ENCODE measurements around the gene SLC34A1. TPM values are rescaled to one million over a fixed set of nuclear protein-coding genes. Genes with fewer than 3 reads are reported as not detected.

The SLC34A1 gene
- total and polyA plus RNA-seq, 2 experiments from 2014 or later, result not detected

- peak; percentile 65 for DNase-seq (ENCODE audit: low spot score)
- Mint-ChIP-seq H3K4me3 (peak overlapping the region; percentile 78), H3K9me3 (no peaks in the 10 kb centered on the region)
Measured at GRCh38 chr5:177403102-177403791, 19.0 kb downstream of the SLC34A1 start.

GRCh38 chr5:177403792-177404640 lies 19.8 kb downstream of the SLC34A1 start:
- Mint-ChIP-seq H3K4me1 (peaks cover 12% of the 10 kb centered on the region; the same call in 2 of the 3 replicates), H3K36me3 (ENCODE audit: low read depth) (no peaks in the 10 kb centered on the region), H3K27ac (no peak overlapping the region), H3K4me3 (peak overlapping the region; percentile 78), H3K27me3 (ENCODE audit: insufficient read depth, low read depth, poor library complexity) (peaks cover 64% of the 10 kb centered on the region), H3K9me3 (no peaks in the 10 kb centered on the region)
- Histone ChIP-seq H3K27ac (ENCODE audit: low read depth) (no peak overlapping the region), H3K9me2 (ENCODE audit: insufficient read depth) (peaks cover 3% of the 10 kb centered on the region; the same call in 1 of the 2 replicates), H3K27me3 (ENCODE audit: insufficient read depth) (peaks cover 84% of the 10 kb centered on the region), H3K36me3 (ENCODE audit: insufficient read depth) (no peaks in the 10 kb centered on the region), H3K79me2 (replicated peaks; ENCODE audit: insufficient read depth) (no peaks in the 10 kb centered on the region), H3K4me1 (ENCODE audit: insufficient read depth) (peaks cover 6% of the 10 kb centered on the region; the same call in 1 of the 2 replicates), H4K20me1 (replicated peaks; ENCODE audit: insufficient read depth) (no peaks in the 10 kb centered on the region), H2AFZ (peak overlapping the region; percentile 99), H3F3A (replicated peaks; ENCODE audit: low read depth) (peaks cover 23% of the 10 kb centered on the region), H3K4me3 (peak overlapping the region; percentile 71), H3K4me2 (peak overlapping the region; percentile 90)
- ATAC-seq (peak; percentile 54), DNase-seq (ENCODE audit: low spot score) (peak; percentile 80)
- TF ChIP-seq EZH2 (IDR thresholded peaks at IDR 0.05; ENCODE audit: low read depth, unreplicated experiment) (peak; percentile 24), EZH2phosphoT487 (IDR thresholded peaks at IDR 0.05; ENCODE audit: unreplicated experiment) (no peak), ZNF331 (CRISPR knock-in tag; IDR thresholded peaks at IDR 0.05; ENCODE audit: low read depth) (no peak), ZNF462 (CRISPR knock-in tag; IDR thresholded peaks at IDR 0.05) (no peak), REST (IDR thresholded peaks at IDR 0.05; ENCODE audit: unreplicated experiment) (no peak), JUNB (IDR thresholded peaks at IDR 0.05; ENCODE audit: unreplicated experiment) (no peak), CREB1 (CRISPR knock-in tag; IDR thresholded peaks at IDR 0.05; ENCODE audit: low read depth) (no peak), POLR2AphosphoS5 (IDR thresholded peaks at IDR 0.05; ENCODE audit: low read depth) (no peak)

More at GRCh38 chr5:177403102-177403791, 19.0 kb downstream of the SLC34A1 start:
- H3K4me2 ChIP-seq, result peak overlapping the region; percentile 90
- H3K4me3 ChIP-seq, result peak overlapping the region; percentile 71
- H3K27ac Mint-ChIP-seq, result no peak overlapping the region
- H3K27me3 Mint-ChIP-seq (ENCODE audit: insufficient read depth, low read depth, poor library complexity), result peaks cover 64% of the 10 kb centered on the region
- TF ChIP-seq EZH2 (IDR thresholded peaks at IDR 0.05; ENCODE audit: low read depth, unreplicated experiment) (peak; percentile 41), POLR2AphosphoS5 (IDR thresholded peaks at IDR 0.05; ENCODE audit: low read depth) (0 out of 2 replicates have a peak, but pooled peaks have one; percentile 24), NANOG (IDR thresholded peaks at IDR 0.05; ENCODE audit: borderline replicate concordance) (no peak)
- H3K36me3 Mint-ChIP-seq (ENCODE audit: low read depth), result no peaks in the 10 kb centered on the region
- peaks cover 84% of the 10 kb centered on the region for H3K27me3 ChIP-seq (ENCODE audit: insufficient read depth)
- H3F3A ChIP-seq (replicated peaks; ENCODE audit: low read depth), result peaks cover 23% of the 10 kb centered on the region
- H3K4me1 Mint-ChIP-seq, result peaks cover 18% of the 10 kb centered on the region; the same call in 2 of the 3 replicates
- H3K4me1 ChIP-seq (ENCODE audit: insufficient read depth), result peaks cover 6% of the 10 kb centered on the region; the same call in 1 of the 2 replicates
- ATAC-seq, result peak; percentile 19
- H3K36me3 ChIP-seq (ENCODE audit: insufficient read depth), result no peaks in the 10 kb centered on the region
- no peaks in the 10 kb centered on the region for H3K79me2 ChIP-seq (replicated peaks; ENCODE audit: insufficient read depth)
- no peak overlapping the region for H3K27ac ChIP-seq (ENCODE audit: low read depth)
- no peaks in the 10 kb centered on the region for H4K20me1 ChIP-seq (replicated peaks; ENCODE audit: insufficient read depth)
- peaks cover 3% of the 10 kb centered on the region; the same call in 1 of the 2 replicates for H3K9me2 ChIP-seq (ENCODE audit: insufficient read depth)
- H2AFZ ChIP-seq, result peak overlapping the region; percentile 99

Data from GM23338 (cell line).